GM19324 (cell line): Measurements from ENCODE around the gene CHDH.

Experiments used
- ATAC-seq: cut with Tn5 transposase; IDR thresholded peaks from one replicate; pipeline ENCODE4 v1.9.1; 2021; ENCODE audit warnings: mild to moderate bottlenecking, moderate library complexity; ENCODE audit not compliant: unreplicated experiment, low FRiP score

Gene CHDH

DNA sequence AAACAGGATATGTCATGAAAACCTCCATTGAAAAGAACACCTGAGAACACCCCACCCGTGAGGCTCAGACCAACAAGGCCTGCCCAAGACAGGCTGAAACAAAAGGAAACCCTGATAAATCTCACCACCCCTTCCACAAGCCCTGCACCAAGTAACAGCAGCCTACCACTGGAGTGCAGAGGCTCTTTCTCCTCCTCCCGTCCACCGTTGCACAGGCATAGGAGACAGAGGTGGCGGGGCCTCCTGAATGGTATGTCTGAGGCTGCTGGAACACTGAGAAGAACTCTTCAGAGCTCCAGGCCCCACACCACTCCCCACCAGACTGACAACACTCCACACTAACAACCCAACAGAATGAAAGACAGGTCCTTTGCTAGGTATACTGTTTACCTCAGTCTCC, 21.4 kb downstream of the CHDH start:
- ATAC-seq = no peak

DNA sequence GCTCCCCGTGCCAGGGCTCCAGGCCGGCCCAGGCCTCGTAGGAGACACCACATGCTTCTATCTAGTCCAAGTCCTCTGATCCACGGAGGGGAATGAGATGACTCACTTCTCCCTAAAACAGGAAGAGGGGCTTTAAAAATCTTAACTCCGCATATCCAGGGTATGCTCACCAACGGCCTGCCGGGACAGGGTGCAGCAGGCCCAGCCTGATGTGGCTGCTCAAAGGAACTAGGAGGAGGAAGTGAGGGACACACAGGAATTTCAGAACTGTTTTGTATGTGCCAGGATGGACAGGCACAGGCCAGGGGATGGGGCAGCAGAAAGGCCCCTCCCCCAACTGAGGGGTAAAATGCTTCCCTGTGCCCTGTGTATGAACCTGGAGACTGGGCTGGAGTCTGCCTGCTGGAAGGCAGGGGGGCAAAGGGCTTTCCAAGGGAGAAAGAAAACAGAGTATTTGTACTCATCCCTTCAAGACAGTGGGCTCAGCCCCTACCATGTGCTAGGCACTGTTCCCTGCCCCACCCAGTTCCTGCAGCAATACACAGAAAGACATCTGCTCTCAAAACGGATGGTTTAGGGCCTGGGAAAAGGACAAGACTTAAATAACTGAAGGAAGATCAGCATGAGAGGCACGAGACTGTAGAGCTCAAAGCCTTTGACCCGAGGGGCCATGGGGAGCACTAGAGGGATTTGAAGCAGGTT, 22.1 kb downstream of the CHDH start:
- no peak for ATAC-seq

DNA sequence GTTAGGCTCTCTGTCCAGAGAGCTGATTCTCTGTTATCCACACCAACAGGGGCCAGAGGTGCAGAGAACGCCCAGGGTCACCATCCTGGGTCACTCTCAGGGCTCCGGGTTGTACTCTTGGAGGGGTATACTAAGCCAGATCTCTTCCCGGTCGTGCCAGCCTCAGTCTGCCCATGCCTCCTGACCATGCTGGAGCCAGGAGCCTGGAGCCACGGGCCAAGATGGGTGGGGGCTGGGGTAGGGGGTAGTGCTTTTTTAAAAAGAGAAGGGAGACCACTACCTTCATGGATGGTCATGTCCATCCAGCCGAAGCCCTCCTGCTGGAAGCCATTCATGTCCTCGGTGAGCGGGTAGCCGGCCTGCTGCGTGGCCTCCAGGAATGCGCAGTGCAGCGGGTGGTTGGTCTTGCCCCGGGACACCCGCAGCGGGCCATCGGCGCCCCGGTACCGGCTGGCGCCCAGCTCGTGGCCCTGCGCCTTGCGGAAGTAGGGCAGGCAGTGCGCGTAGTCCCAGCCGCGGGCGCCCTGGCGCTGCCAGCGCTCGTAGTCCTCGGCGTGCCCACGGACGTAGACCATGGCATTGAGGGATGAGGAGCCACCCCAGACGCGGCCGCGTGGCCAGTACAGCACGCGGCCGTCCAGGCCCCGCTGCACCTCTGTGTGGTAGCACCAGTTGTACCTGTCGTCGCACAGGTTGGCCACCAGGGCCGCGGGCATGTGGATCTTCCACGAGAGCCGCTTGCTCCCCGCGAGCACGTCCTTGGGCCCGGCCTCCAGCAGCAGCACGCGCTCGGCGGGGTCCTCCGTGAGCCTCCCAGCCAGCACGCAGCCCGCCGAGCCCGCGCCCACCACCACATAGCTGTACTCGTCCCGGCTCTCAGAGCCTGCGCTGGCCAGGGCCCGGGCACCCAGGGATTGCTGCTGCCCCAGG, 22.9 kb downstream of the CHDH start:
- ATAC-seq = no peak

DNA sequence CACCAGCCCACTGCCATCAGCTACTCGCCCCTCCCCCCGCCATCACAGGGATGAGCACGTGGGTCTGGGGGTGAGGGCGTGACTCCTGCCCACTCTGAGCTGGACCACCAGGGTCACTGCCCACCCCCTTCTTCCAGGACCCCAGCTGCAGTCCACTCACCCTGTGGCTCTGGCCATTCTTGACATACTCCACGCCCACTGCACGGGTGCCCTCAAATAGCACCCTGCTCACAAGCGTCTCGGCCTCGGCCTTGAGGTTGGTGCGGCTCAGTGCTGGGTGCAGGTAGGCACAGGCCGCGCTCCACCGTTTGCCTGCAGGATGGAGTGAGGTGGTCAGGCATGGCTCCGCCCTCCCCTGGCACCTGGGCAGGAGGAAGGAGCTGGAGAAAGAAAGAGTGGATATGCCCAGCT, 23.9 kb downstream of the CHDH start:
- no peak for ATAC-seq

DNA sequence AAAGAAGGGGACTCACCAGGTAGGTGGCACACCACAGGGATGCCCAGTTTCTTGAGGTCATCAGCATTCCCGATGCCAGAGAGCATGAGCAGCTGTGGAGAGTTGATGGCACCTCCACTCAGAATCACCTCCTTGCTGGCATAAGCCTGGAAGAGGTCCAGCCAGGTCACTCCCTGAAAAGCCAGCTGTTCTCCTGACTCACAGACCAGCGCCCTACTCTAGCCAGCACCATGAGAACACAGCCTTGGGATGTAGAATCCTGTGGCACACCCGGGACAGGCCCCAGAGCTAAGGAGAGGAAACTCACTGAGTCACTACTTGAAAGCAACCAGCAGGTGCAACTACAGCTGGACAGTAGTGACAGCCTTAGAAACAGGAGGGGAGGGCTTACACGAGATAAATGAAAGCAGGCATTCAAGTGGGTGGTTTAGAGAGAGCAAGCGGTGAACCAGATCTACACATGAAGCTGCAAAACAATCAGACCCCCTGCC, 24.5 kb downstream of the CHDH start:
- ATAC-seq = no peak

GRCh38 chr3:53820756-53821580, 25.3 kb downstream of the CHDH start:
- ATAC-seq = no peak

- no peak for ATAC-seq
Measured at GRCh38 chr3:53820084-53820483, 26.1 kb downstream of the CHDH start.

DNA sequence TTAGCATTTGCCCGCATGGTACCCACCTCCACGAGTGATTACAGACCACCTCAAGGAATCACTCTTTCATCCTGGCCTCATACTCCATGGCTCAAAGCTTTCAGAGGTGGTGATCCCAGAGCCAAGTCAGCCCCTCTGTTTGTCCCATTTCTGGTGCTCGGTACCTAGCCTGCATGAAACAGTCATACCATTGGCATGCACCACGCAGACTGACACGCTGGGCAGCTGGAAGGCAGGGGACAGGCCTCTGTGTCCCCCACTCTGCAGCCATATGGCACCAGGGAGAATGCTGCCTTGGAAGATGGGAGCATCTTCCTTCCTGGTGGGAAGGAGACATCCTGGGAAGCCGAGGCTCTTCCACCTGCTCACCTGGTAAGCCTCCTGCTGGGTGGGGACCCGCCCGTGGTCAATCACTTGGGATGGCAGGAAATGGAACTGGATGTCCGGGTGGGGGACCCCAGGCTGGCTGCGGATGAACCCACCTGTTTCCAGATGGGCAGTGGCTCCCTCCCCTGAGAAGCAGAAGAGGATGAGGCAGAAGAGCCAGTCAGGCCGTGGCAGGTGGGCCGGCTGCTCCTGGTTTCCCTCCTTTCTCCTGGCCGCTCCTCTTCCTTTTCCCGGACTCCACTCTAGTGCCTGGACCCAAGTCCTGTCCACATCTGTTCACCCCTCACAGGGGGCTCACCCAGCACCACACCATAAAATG, 26.9 kb downstream of the CHDH start:
- no peak for ATAC-seq

DNA sequence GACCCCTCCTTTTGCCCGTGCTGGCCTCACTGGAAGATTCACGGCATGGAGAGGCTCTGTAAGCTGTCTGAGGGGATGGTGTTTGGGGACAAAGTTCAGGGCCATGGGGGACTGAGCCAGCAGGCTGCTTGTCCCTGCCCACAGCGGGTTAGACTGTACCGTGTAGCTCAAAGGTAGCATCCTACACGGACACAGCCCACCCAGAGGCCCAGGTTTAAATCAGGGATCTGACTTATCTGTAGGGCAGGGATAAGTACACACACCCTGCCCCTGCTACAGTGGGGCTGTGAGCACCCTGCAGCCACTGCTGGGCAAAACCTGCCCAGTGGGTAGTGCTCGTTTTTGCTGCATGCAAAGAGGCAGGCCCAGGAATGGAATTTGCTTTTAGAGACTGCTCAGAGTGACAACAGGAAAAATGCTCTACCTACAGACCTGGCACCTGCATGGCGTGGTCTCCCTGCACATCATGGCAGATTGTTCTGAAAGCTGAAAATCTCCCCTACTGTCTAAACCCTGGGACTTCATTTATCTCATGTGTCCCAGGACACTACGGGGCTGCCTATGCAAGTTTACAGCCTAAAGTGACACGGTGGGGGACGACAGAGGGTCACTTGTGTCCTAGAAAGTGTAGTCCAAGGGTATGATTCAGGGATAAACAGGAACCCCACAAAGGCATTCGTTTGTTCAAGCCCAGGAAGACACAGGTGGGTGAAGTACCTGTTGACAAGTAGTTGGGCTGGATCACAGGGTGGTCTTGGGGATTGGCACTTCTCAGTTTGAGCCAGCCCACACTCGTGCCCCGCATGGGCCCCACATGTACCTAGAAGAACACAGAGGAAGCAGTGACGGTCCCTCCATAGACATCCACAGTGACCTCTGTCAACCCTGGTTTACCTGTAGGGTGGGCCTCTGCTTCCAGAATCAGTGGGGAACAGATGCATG, 27.7 kb downstream of the CHDH start:
- no peak for ATAC-seq

- no peak for ATAC-seq
Measured at GRCh38 chr3:53817809-53818208, 28.4 kb downstream of the CHDH start.

DNA sequence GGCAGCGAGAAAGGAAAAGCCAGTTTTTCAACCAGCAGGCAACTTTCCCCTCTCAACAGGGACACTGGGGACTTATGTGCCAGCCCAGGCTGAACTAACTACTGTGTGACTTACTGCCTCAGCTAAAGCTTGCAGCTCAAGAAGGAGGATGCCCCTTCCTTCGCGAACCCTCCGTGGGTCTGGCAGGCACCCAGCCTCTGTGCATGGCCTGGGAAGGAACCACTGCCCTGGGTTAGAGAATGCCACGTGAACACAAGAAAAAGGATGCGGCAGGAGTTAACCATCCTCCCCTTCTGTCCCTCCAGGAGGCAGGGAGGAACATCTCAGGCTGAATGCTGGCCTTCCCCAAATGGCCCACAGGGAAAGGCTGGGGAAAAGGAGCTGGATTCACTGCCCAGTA, 29.0 kb downstream of the CHDH start:
- no peak for ATAC-seq

GRCh38 chr3:53816425-53816824, 29.8 kb downstream of the CHDH start:
- no peak for ATAC-seq

DNA sequence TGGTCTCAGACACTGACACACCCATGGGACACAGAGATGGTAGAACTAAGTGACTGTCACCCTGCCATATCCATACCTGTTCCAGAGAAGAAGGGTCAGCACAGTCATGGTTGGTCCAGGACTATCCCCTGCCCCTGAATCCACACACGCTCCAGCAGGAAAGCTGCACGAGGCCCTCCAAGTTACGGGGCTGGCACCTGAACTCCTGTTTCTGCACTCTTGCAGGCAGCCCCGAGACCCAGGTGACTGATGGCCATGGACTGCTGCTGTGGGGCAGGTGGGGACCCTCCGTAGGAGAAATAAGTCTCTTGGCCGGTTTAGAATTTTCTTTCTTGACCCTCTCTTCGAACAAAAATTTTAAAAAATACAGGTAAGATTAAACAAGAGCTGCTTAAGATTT, 30.6 kb downstream of the CHDH start:
- ATAC-seq = no peak

- ATAC-seq = no peak
Measured at GRCh38 chr3:53815067-53815466, 31.2 kb downstream of the CHDH start.

GRCh38 chr3:53813876-53814275, 32.3 kb downstream of the CHDH start:
- no peak for ATAC-seq

GRCh38 chr3:53813229-53813628, 33.0 kb downstream of the CHDH start:
- no peak for ATAC-seq

DNA sequence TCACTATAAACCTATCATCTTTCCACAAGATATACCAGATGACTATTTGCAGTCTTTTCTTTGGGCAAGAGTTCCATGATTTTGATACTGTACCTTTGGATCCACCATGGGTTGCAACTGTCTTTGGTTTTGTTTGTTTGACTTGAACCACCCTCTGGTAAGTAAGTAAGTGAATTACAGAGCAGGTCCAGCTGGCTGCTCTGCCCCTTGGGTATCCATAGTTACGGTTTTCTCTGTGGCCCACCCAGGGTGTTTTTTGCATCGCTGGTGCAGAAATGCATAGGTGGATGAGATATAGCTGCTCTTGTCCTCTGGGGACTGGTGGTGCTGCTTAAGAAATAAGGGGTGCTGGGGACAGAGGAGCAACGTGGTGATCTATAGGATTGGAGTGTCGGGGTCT, 33.8 kb downstream of the CHDH start:
- ATAC-seq = no peak

DNA sequence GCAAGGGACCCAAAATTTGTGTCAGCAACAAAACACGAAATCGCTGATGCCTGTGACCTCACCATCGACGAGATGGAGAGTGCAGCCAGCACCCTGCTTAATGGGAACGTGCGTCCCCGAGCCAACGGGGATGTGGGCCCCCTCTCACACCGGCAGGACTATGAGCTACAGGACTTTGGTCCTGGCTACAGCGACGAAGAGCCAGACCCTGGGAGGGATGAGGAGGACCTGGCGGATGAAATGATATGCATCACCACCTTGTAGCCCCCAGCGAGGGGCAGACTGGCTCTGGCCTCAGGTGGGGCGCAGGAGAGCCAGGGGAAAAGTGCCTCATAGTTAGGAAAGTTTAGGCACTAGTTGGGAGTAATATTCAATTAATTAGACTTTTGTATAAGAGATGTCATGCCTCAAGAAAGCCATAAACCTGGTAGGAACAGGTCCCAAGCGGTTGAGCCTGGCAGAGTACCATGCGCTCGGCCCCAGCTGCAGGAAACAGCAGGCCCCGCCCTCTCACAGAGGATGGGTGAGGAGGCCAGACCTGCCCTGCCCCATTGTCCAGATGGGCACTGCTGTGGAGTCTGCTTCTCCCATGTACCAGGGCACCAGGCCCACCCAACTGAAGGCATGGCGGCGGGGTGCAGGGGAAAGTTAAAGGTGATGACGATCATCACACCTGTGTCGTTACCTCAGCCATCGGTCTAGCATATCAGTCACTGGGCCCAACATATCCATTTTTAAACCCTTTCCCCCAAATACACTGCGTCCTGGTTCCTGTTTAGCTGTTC, 34.9 kb downstream of the CHDH start:
- no peak for ATAC-seq
